A549 (cell line): ENCODE data around the gene SCNM1. TPM values are rescaled to one million over a fixed set of nuclear protein-coding genes. Genes with fewer than 3 reads are reported as not detected.
"Not testable (repeated sequence)": the region's sequence is repeated elsewhere in the genome, so short reads cannot be mapped to it uniquely, and the experiment has no call there.

ENCODE experiments used
- ATAC-seq, 2 experiments: fragments of 200-7000 bp in 1 of 2; fragments of >200 bp in 1 of 2; cut with Nextera tagmentation in 1 of 2; cut with Tn5 transposase in 1 of 2; 3 replicates each; pipeline versions ENCODE4 v1.8.0 to v1.9.1; 2018 to 2020; ENCODE audit warnings: mild to moderate bottlenecking in 1 of 2, moderate library complexity in 1 of 2
- CTCF ChIA-PET: fragments of 300-600 bp; sonication (Branson Sonifier 250); formaldehyde crosslinking; extraction: SDS; loops from one replicate; lab custom pipeline; 2021; ENCODE audit warnings: antibody characterized with exemption, inconsistent platforms; lab: Yijun Ruan, JAX
- POLR2A ChIA-PET: fragments of 350-600 bp; formaldehyde crosslinking; extraction: SDS; loops from one replicate; lab custom pipeline; 2021; ENCODE audit warnings: antibody characterized with exemption, inconsistent platforms; lab: Yijun Ruan, JAX
- DNase-seq, 2 experiments: peaks; one replicate each; pipeline versions ENCODE4 v3.0.0 to v3.0.0-alpha.2; 2011 to 2016; ENCODE audit warnings: low read depth in 1 of 2, low spot score in 1 of 2
- FAIRE-seq: peaks from 2 replicates; lab custom pipeline; 2011; peaks lifted over from hg19 to GRCh38; lab: Jason Lieb, UNC
- H3K27ac ChIP-seq, 2 experiments: fragments of >200 bp; sonication (Bioruptor Twin); formaldehyde crosslinking; 3 replicates each; pipeline ENCODE4 v1.5.1; 2016 to 2017
- H3K4me1 ChIP-seq: fragments of >200 bp; sonication (Bioruptor Twin); formaldehyde crosslinking; 3 replicates; pipeline ENCODE4 v1.6.1; 2016
- H3K4me2 ChIP-seq: fragments of >200 bp; sonication (Bioruptor Twin); formaldehyde crosslinking; 3 replicates; pipeline ENCODE4 v1.6.1; 2016
- H3K4me3 ChIP-seq: fragments of >200 bp; sonication (Bioruptor Twin); formaldehyde crosslinking; 3 replicates; pipeline ENCODE4 v1.5.1; 2016
- H3K9me3 ChIP-seq: fragments of >200 bp; sonication (Bioruptor Twin); formaldehyde crosslinking; 3 replicates; pipeline ENCODE4 v1.6.1; 2016
- BHLHE40 ChIP-seq: IDR thresholded peaks from 2 replicates; pipeline ENCODE4 v1.6.1; 2012; ENCODE audit warnings: low read depth, low read length, inconsistent platforms
- CEBPB ChIP-seq, 2 experiments: fragments of >200 bp in 1 of 2; sonication (Bioruptor Twin) in 1 of 2; formaldehyde crosslinking in 1 of 2; IDR thresholded peaks; 2 replicates each; pipeline ENCODE4 v1.6.1; 2012 to 2016
- CHD4 ChIP-seq: fragments of 200-600 bp; sonication (generic); IDR thresholded peaks from 2 replicates; pipeline ENCODE4 v1.6.1; 2016; ENCODE audit warnings: antibody characterized with exemption, mild to moderate bottlenecking, borderline replicate concordance
- EHF ChIP-seq: fragments of 250-450 bp; sonication (Bioruptor Pico); IDR thresholded peaks from 2 replicates; pipeline ENCODE4 v1.5.0; 2020; ENCODE audit warnings: mild to moderate bottlenecking
- EP300 ChIP-seq, 2 experiments: fragments of >200 bp; sonication (Bioruptor Twin); formaldehyde crosslinking; IDR thresholded peaks; 2 replicates in 1 of 2; 3 replicates in 1 of 2; pipeline ENCODE4 v1.6.1; 2016 to 2017
- FOSB ChIP-seq: fragments of 250-450 bp; sonication (Bioruptor Pico); IDR thresholded peaks from 2 replicates; pipeline ENCODE4 v1.5.0; 2020; ENCODE audit warnings: mild to moderate bottlenecking, moderate library complexity
- FOSL2 ChIP-seq, 2 experiments: fragments of 450-650 bp in 1 of 2; fragments of >200 bp in 1 of 2; sonication (Bioruptor Twin) in 1 of 2; formaldehyde crosslinking; IDR thresholded peaks; 2 replicates each; pipeline versions ENCODE4 v1.5.0 to v1.6.1; 2016 to 2020; ENCODE audit warnings: mild to moderate bottlenecking in 1 of 2, moderate library complexity in 1 of 2
- GATA3 ChIP-seq: IDR thresholded peaks from 2 replicates; pipeline ENCODE4 v1.6.1; 2012; ENCODE audit warnings: borderline replicate concordance
- HEYL ChIP-seq: fragments of 250-450 bp; sonication (Bioruptor Pico); IDR thresholded peaks from 2 replicates; pipeline ENCODE4 v1.8.0; 2021; ENCODE audit warnings: mild to moderate bottlenecking, moderate library complexity
- HOXB13 ChIP-seq: fragments of 250-450 bp; sonication (Bioruptor Pico); IDR thresholded peaks from 2 replicates; pipeline ENCODE4 v1.5.0; 2020; ENCODE audit warnings: low read depth, mild to moderate bottlenecking, moderate library complexity
- JUN ChIP-seq, 2 experiments: fragments of >200 bp; sonication (Bioruptor Twin); formaldehyde crosslinking; IDR thresholded peaks; 2 replicates in 1 of 2; 3 replicates in 1 of 2; pipeline ENCODE4 v1.6.1; 2016 to 2017
- JUNB ChIP-seq: fragments of >200 bp; sonication (Bioruptor Twin); formaldehyde crosslinking; IDR thresholded peaks from 2 replicates; pipeline ENCODE4 v1.6.1; 2016
- MAX ChIP-seq: IDR thresholded peaks from 2 replicates; pipeline ENCODE4 v1.6.1; 2012
- MYC ChIP-seq: IDR thresholded peaks from 2 replicates; pipeline ENCODE4 v1.6.1; 2012; ENCODE audit warnings: mild to moderate bottlenecking, inconsistent platforms, low read length, improper control_type of control experiment, borderline replicate concordance
- RAD21 ChIP-seq, 2 experiments: fragments of >200 bp in 1 of 2; sonication (Bioruptor Twin) in 1 of 2; formaldehyde crosslinking in 1 of 2; IDR thresholded peaks in 1 of 2; conservative IDR thresholded peaks in 1 of 2; 2 replicates in 1 of 2; 3 replicates in 1 of 2; pipeline ENCODE4 v1.6.1; 2012 to 2018; ENCODE audit warnings: inconsistent platforms in 1 of 2
- RARB ChIP-seq: fragments of 250-450 bp; sonication (Bioruptor Pico); IDR thresholded peaks from 2 replicates; pipeline ENCODE4 v1.8.0; 2021; ENCODE audit warnings: mild to moderate bottlenecking, moderate library complexity
- RNF2 ChIP-seq: fragments of 200-600 bp; sonication (generic); IDR thresholded peaks from 2 replicates; pipeline ENCODE4 v1.6.1; 2016; ENCODE audit warnings: low read depth, mild to moderate bottlenecking, antibody characterized with exemption, moderate library complexity, borderline replicate concordance
- SMC3 ChIP-seq: fragments of >200 bp; sonication (Bioruptor Twin); formaldehyde crosslinking; IDR thresholded peaks from 3 replicates; pipeline ENCODE4 v1.6.1; 2018; ENCODE audit warnings: inconsistent platforms
- TP53 ChIP-seq: fragments of 250-450 bp; sonication (Bioruptor Pico); IDR thresholded peaks from 2 replicates; pipeline ENCODE4 v1.5.0; 2021; ENCODE audit warnings: mild to moderate bottlenecking, moderate library complexity
- ZFP36 ChIP-seq: fragments of 450-650 bp; IDR thresholded peaks from 2 replicates; pipeline ENCODE4 v1.6.1; 2014; ENCODE audit warnings: borderline replicate concordance; ENCODE audit not compliant: partially characterized antibody
- WGBS: methylation state at CpG from one replicate; pipeline ENCODE4 v1.1.6; 2017; ENCODE audit errors: missing lambda C conversion rate; 5-methylcytosine and 5-hydroxymethylcytosine counted together
- polyA plus RNA-seq, 4 experiments: library from polyadenylated mRNA; depleted of rRNA in 3 of 4; stranded (reverse); fragments of >200 nt; fragmentation: RNase III in 1 of 4; extraction: RNeasy Plus Mini Kit Qiagen cat#74134 plus additional on column Dnase treatment in 1 of 4; gene quantifications; 2 replicates in 3 of 4; 3 replicates in 1 of 4; pipeline ENCODE4 v1.2.3, GENCODE V29; 2011 to 2017
- TF ChIP-seq, protein P1 (sequence below): fragments of >200 bp; sonication (Bioruptor Twin); formaldehyde crosslinking; IDR thresholded peaks from 3 replicates; pipeline ENCODE4 v1.5.1; 2016

The SCNM1 gene
- polyA plus RNA-seq, 2 of the 4 experiments (the other 2 are of a cell fraction), result 27.9 to 30.9 TPM

DNA sequence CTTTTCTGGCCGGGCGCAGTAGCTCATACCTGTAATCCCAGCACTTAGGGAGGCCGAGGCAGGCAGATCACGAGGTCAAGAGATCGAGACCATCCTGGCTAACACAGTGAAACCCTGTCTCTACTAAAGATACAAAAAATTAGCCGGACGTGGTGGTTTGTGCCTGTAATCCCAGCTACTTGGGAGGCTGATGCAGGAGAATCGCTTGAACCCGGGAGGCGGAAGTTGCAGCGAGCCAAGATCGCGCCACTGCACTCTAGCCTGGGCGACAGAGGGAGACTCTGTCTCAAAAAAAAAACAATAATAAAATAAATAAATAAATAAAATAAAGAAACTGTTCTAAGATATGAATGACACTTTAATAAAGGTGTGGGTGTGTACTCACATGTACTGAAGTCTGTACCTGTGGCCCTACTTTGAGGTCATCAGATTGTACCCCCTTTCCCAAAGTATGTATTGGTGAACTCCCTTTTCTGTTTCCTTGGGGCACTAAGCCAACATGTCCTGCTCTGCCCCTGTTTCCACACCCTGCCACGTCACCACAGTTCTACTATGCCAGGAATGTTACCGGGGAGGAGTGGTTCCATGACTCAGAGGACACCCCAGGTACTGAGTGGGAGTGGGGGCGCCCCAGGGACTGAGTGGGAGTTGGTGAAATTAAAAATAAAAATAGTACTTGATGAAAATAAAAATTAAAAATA is 29.1 kb downstream of the SCNM1 start:
- Histone ChIP-seq H3K4me3 (peak overlapping the region; percentile 45), H3K4me1 (peaks cover 22% of the 10 kb centered on the region), H3K27ac (peak overlapping the region; percentile 93 to 95), H3K4me2 (peak overlapping the region; percentile 82)
- peak; percentile 90 to 97 for DNase-seq
- peak; percentile 48 to 73 for ATAC-seq
- WGBS, result 8% methylated on average over 17 of the region's 17 CpGs
- not testable (repeated sequence) for H3K9me3 ChIP-seq, FAIRE-seq
- POLR2A ChIA-PET, result interaction anchor here (0.6 to 1.7 kb wide), 5 partner anchors 35 to 300 kb away, joined by 3 to 8 read pairs (median 3); partner anchors contain the start of genes PSMD4 and ZNF687
- TF ChIP-seq FOSL2 (IDR thresholded peaks at IDR 0.05) (peak; percentile 84), FOSL2 (CRISPR knock-in tag; IDR thresholded peaks at IDR 0.05) (peak; percentile 98), TP53 (CRISPR knock-in tag) (peak; percentile 42; the same call in 1 of the 2 replicates), JUNB (peak; percentile 68), BHLHE40 (0 out of 2 replicates have a peak, but pooled peaks have one; percentile 37), MAX (peak; percentile 62; the same call in 1 of the 2 replicates), MYC (peak; percentile 13; the same call in 1 of the 2 replicates), HOXB13 (CRISPR knock-in tag) (peak; percentile 17; the same call in 1 of the 2 replicates), EP300 (IDR thresholded peaks at IDR 0.05) (peak in 1 of 2 experiments; percentile 48; a peak in 1 of 5 replicates), RARB (CRISPR knock-in tag) (peak; percentile 83; the same call in 1 of the 2 replicates), EHF (CRISPR knock-in tag) (0 out of 2 replicates have a peak, but pooled peaks have one; percentile 40), CEBPB (IDR thresholded peaks at IDR 0.05) (peak; percentile 49 to 88; a peak in 2 of 4 replicates), GATA3 (peak; percentile 82), JUN (IDR thresholded peaks at IDR 0.05) (peak in 1 of 2 experiments; percentile 83; a peak in 2 of 5 replicates)
- CTCF ChIA-PET, result interaction anchor here (0.6 to 3.3 kb wide), 21 partner anchors 12 to 740 kb away, joined by 3 to 20 read pairs (median 4); partner anchors contain the start of gene PSMD4

DNA sequence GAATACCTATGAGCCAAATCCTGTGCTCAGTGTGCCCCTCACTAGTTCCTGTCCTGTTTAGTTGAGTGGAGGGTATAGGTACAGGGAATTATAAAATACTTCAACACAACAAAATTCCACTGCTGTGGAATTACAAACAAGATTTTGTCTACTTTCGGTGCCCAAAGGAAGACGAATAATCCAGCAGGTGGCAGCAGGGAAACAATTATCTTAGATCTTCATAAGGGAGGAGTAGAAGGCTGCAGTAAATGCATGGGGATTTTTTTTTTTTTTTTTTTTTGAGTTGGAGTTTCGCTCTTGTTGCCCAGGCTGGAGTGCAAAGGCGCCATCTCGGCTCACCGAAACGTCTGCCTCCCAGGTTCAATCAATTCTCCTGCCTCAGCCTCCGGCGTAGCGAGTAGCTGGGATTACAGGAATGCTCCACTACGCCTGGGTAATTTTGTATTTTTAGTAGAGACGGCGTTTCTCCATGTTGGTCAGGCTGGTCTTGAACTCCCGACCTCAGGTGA is 30.4 kb downstream of the SCNM1 start:
- Histone ChIP-seq H3K4me2 (peak overlapping the region; percentile 82), H3K4me3 (peak overlapping the region; percentile 45), H3K9me3 (no peaks in the 10 kb centered on the region), H3K27ac (peak overlapping the region; percentile 93 to 95), H3K4me1 (peaks cover 29% of the 10 kb centered on the region)
- ChIA-PET POLR2A (interaction anchor here (0.7 to 1.7 kb wide), 3 partner anchors 12 to 85 kb away, joined by 4 to 8 read pairs (median 6); partner anchors contain the start of genes PSMD4 and ZNF687), CTCF (interaction anchor here (0.6 to 5.8 kb wide), 16 partner anchors 18 to 1263 kb away, joined by 3 to 48 read pairs (median 4); partner anchors contain the start of genes PSMD4 and ZNF687)
- FAIRE-seq, result no peak
- WGBS, result 14% methylated on average over 14 of the region's 14 CpGs
- ATAC-seq, result peak; percentile 60 to 64; a peak in 5 of 6 replicates
- DNase-seq, result peak; percentile 69 to 93
- TF ChIP-seq MAX (peak; percentile 33; the same call in 1 of the 2 replicates), RNF2 (no peak), FOSB (CRISPR knock-in tag) (no peak), SMC3 (peak; percentile 70), RAD21 (conservative IDR thresholded peaks at IDR 0.05 in 1 of 2, IDR thresholded peaks at IDR 0.05 in 1 of 2) (peak; percentile 72 to 75), ZFP36 (no peak), CHD4 (no peak), HEYL (CRISPR knock-in tag) (no peak), EP300 (IDR thresholded peaks at IDR 0.05) (no peak)
- TF ChIP-seq, protein P1, sequence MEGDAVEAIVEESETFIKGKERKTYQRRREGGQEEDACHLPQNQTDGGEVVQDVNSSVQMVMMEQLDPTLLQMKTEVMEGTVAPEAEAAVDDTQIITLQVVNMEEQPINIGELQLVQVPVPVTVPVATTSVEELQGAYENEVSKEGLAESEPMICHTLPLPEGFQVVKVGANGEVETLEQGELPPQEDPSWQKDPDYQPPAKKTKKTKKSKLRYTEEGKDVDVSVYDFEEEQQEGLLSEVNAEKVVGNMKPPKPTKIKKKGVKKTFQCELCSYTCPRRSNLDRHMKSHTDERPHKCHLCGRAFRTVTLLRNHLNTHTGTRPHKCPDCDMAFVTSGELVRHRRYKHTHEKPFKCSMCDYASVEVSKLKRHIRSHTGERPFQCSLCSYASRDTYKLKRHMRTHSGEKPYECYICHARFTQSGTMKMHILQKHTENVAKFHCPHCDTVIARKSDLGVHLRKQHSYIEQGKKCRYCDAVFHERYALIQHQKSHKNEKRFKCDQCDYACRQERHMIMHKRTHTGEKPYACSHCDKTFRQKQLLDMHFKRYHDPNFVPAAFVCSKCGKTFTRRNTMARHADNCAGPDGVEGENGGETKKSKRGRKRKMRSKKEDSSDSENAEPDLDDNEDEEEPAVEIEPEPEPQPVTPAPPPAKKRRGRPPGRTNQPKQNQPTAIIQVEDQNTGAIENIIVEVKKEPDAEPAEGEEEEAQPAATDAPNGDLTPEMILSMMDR, result peak; percentile 86
